Naive thymus-derived CD4-positive, alpha-beta T cell (primary cell): Measurements from ENCODE around the gene CCSER1. TPM values are rescaled to one million over a fixed set of nuclear protein-coding genes. Genes with fewer than 3 reads are reported as not detected.
"Not testable (repeated sequence)": the region's sequence is repeated elsewhere in the genome, so short reads cannot be mapped to it uniquely, and the experiment has no call there.

ENCODE experiments used
- ATAC-seq: fragments of 150-1000 bp; cut with Tn5 transposase; 2 replicates; pipeline ENCODE4 v1.10.0; 2021; ENCODE audit warnings: mild to moderate bottlenecking, moderate library complexity
- CTCF ChIA-PET: fragments of 350-600 bp; sonication (Branson Sonifier 250); formaldehyde crosslinking; loops from one replicate; lab custom pipeline; 2021; ENCODE audit warnings: antibody characterized with exemption; lab: Charles Lee
- POLR2A ChIA-PET: fragments of 350-600 bp; sonication (Branson Sonifier 250); formaldehyde crosslinking; loops from one replicate; lab custom pipeline; 2021; ENCODE audit warnings: antibody characterized with exemption, inconsistent platforms; lab: Charles Lee
- DNase-seq, 9 donors: peaks; one replicate each; pipeline versions ENCODE4 v3.0.0 to v3.0.0-alpha.2; 2020 to 2022; ENCODE audit warnings: mixed read lengths in 1 of 9
- H3K27ac ChIP-seq: one replicate; pipeline ENCODE4 v1.7.0; 2013; ENCODE audit warnings: mild to moderate bottlenecking, low read depth, low read length, moderate library complexity
- H3K27me3 ChIP-seq, 2 donors: one replicate each; pipeline ENCODE4 v1.7.0; 2013; ENCODE audit warnings: low read length in 2 of 2, mild to moderate bottlenecking in 2 of 2, moderate library complexity in 2 of 2; ENCODE audit not compliant: control insufficient read depth in 2 of 2, insufficient read depth in 2 of 2
- H3K36me3 ChIP-seq, 3 experiments: 1 replicate in 2 of 3; 2 replicates in 1 of 3; pipeline ENCODE4 v1.7.0; 2013; ENCODE audit warnings: low read length in 3 of 3, mild to moderate bottlenecking in 3 of 3, moderate library complexity in 1 of 3; ENCODE audit not compliant: insufficient read depth in 3 of 3, control insufficient read depth in 2 of 3
- H3K4me1 ChIP-seq, 2 donors: one replicate each; pipeline ENCODE4 v1.7.0; 2013; ENCODE audit warnings: low read length in 2 of 2, mild to moderate bottlenecking in 2 of 2, moderate library complexity in 1 of 2; ENCODE audit not compliant: control insufficient read depth in 2 of 2, insufficient read depth in 2 of 2
- H3K4me3 ChIP-seq: 2 replicates; pipeline ENCODE4 v1.7.0; 2013; ENCODE audit warnings: mild to moderate bottlenecking, low read length
- H3K9me3 ChIP-seq, 3 experiments: 1 replicate in 2 of 3; 2 replicates in 1 of 3; pipeline ENCODE4 v1.7.0; 2013; ENCODE audit warnings: low read length in 3 of 3; ENCODE audit not compliant: control insufficient read depth in 2 of 3
- H3K27ac Mint-ChIP-seq, 9 donors: one replicate each; pipeline ENCODE4 v1.8.0; 2020 to 2022; ENCODE audit warnings: mixed read lengths in 9 of 9, mild to moderate bottlenecking in 8 of 9, moderate library complexity in 5 of 9, inconsistent platforms in 2 of 9
- H3K27me3 Mint-ChIP-seq, 5 donors: one replicate each; pipeline ENCODE4 v1.8.0; 2021 to 2022; ENCODE audit warnings: mixed read lengths in 5 of 5, mild to moderate bottlenecking in 1 of 5
- H3K36me3 Mint-ChIP-seq, 5 donors: one replicate each; pipeline ENCODE4 v1.8.0; 2020 to 2022; ENCODE audit warnings: mixed read lengths in 5 of 5, mild to moderate bottlenecking in 3 of 5, inconsistent platforms in 1 of 5
- H3K4me1 Mint-ChIP-seq, 7 donors: one replicate each; pipeline ENCODE4 v1.8.0; 2020 to 2022; ENCODE audit warnings: mixed read lengths in 7 of 7, mild to moderate bottlenecking in 3 of 7, inconsistent platforms in 1 of 7
- H3K4me3 Mint-ChIP-seq, 10 donors: one replicate each; pipeline ENCODE4 v1.8.0; 2020 to 2022; ENCODE audit warnings: mild to moderate bottlenecking in 10 of 10, mixed read lengths in 10 of 10, moderate library complexity in 6 of 10, inconsistent platforms in 2 of 10
- H3K9me3 Mint-ChIP-seq, 11 donors: one replicate each; pipeline ENCODE4 v1.8.0; 2020 to 2022; ENCODE audit warnings: mixed read lengths in 11 of 11, mild to moderate bottlenecking in 4 of 11, inconsistent platforms in 1 of 11, moderate library complexity in 1 of 11
- intact Hi-C, 2 donors: fragments of 100-400 bp; cut with micrococcal nuclease; formaldehyde crosslinking; loops; one replicate each; pipeline ENCODE4 v1.15.1; 2023
- polyA plus RNA-seq, 2 donors: library from polyadenylated mRNA; unstranded; fragments of 300-500 nt; fragmentation: Illumina TruSeq; gene quantifications; one replicate each; pipeline ENCODE4 v1.2.3, GENCODE V29; 2021
- total RNA-seq, 6 experiments: library from RNA in 5 of 6; stranded (reverse) in 5 of 6; gene quantifications; 1 replicate in 5 of 6; 2 replicates in 1 of 6; pipeline ENCODE4 v1.2.3 and lab custom pipeline; 2021 to 2026

Gene CCSER1
- total and polyA plus RNA-seq, 7 experiments from 2014 or later = 0.30 to 4.0 (median 1.4) TPM; not detected in 3

DNA sequence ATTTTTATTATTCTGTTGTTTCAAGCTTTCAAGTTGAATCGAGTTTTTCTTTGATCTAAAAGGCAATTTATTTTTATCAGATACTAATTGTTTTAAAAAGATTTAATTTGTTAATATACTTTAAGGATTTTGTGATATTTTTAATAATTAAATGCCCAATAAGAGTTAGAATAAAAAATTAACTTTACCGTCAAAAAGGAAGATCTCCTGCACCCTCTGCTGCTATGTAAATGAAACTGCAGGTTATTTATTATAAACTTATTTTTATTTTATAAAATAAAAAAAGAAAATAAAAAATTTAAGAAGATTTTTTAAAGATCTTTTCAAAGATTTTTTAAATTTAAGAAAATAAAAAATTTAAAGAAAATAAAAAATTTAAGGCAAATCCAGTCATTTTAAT lies 166.1 kb downstream of the CCSER1 start:
- H3K4me1 Mint-ChIP-seq = no peaks in the 10 kb centered on the region
- no peaks in the 10 kb centered on the region for H3K4me1 ChIP-seq
- no peaks in the 10 kb centered on the region for H3K9me3 Mint-ChIP-seq
- no peak for DNase-seq
- no peak overlapping the region for H3K27ac ChIP-seq
- no peaks in the 10 kb centered on the region for H3K36me3 ChIP-seq
- no peak overlapping the region for H3K4me3 ChIP-seq
- no peaks in the 10 kb centered on the region for H3K27me3 ChIP-seq
- CTCF ChIA-PET = no interaction called here
- no peak overlapping the region for H3K27ac Mint-ChIP-seq
- POLR2A ChIA-PET = no interaction called here
- intact Hi-C loops = loop anchor here in 1 of 2 donors (2.0 kb wide), 1 partner anchor 379 kb away; no protein-coding TSS in a partner anchor
- H3K9me3 ChIP-seq = no peaks in the 10 kb centered on the region
- no peaks in the 10 kb centered on the region for H3K36me3 Mint-ChIP-seq
- H3K27me3 Mint-ChIP-seq = no peaks in the 10 kb centered on the region
- no peak for ATAC-seq
- no peak overlapping the region for H3K4me3 Mint-ChIP-seq

- CTCF ChIA-PET = no interaction called here
- intact Hi-C loops = no loop called here
- no peaks in the 10 kb centered on the region for H3K36me3 Mint-ChIP-seq
- no peak overlapping the region for H3K27ac ChIP-seq
- H3K27ac Mint-ChIP-seq = no peak overlapping the region
- H3K4me3 ChIP-seq = no peak overlapping the region
- H3K36me3 ChIP-seq = no peaks in the 10 kb centered on the region
- H3K27me3 ChIP-seq = no peaks in the 10 kb centered on the region
- H3K27me3 Mint-ChIP-seq = no peaks in the 10 kb centered on the region
- H3K4me1 ChIP-seq = no peaks in the 10 kb centered on the region
- no peak for ATAC-seq
- POLR2A ChIA-PET = no interaction called here
- H3K9me3 Mint-ChIP-seq = peaks cover 0 to 6% (median 0%) of the 10 kb centered on the region in 11 donors
- no peaks in the 10 kb centered on the region for H3K4me1 Mint-ChIP-seq
- no peak for DNase-seq
- H3K9me3 ChIP-seq = no peaks in the 10 kb centered on the region
- no peak overlapping the region for H3K4me3 Mint-ChIP-seq
These were observed 172.2 kb downstream of the CCSER1 start for GRCh38 chr4:90299373-90299772.

GRCh38 chr4:90306810-90307209 lies 179.6 kb downstream of the CCSER1 start:
- ChIA-PET POLR2A (no interaction called here), CTCF (no interaction called here)
- no peak overlapping the region for H3K4me3 ChIP-seq
- H3K27me3 ChIP-seq = no peaks in the 10 kb centered on the region
- H3K4me1 Mint-ChIP-seq = no peaks in the 10 kb centered on the region
- no peaks in the 10 kb centered on the region for H3K36me3 ChIP-seq
- no peaks in the 10 kb centered on the region for H3K36me3 Mint-ChIP-seq
- no peak overlapping the region for H3K27ac Mint-ChIP-seq
- H3K4me3 Mint-ChIP-seq = no peak overlapping the region
- DNase-seq (no peak), ATAC-seq (no peak)
- peaks cover 0 to 6% (median 0%) of the 10 kb centered on the region in 11 donors for H3K9me3 Mint-ChIP-seq
- H3K4me1 ChIP-seq = no peaks in the 10 kb centered on the region
- intact Hi-C loops = no loop called here
- no peaks in the 10 kb centered on the region for H3K9me3 ChIP-seq
- no peak overlapping the region for H3K27ac ChIP-seq
- no peaks in the 10 kb centered on the region for H3K27me3 Mint-ChIP-seq

- H3K27me3 Mint-ChIP-seq, H3K9me3 ChIP-seq, H3K27ac Mint-ChIP-seq, H3K4me3 ChIP-seq, H3K4me1 ChIP-seq, H3K36me3 Mint-ChIP-seq, POLR2A ChIA-PET, H3K27ac ChIP-seq, ATAC-seq, H3K4me3 Mint-ChIP-seq, H3K4me1 Mint-ChIP-seq, H3K36me3 ChIP-seq, H3K27me3 ChIP-seq, DNase-seq, H3K9me3 Mint-ChIP-seq, CTCF ChIA-PET: not testable (repeated sequence)
- intact Hi-C loops = loop anchor here in 1 of 2 donors (5.0 kb wide), 1 partner anchor 1845 kb away; no protein-coding TSS in a partner anchor
These were observed 189.9 kb downstream of the CCSER1 start for GRCh38 chr4:90317140-90317539.

DNA sequence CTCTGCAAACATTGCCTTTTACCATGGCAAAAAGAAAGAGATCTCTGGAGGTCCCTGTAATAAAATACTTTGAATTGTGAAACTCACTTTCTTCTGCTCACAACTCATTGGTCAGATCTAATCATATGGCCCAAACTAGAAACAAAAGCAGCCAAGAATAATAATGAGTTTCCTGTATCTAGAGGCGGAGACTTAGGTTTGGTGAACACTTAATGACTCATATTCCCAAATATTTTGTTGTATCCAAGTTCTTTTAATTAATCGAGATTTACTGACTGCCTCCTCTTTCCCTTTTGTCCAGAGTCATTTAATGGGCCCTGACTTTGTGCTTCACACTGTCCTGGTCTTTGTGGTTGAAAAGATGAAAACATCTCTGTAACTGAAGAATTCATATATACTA lies 190.6 kb downstream of the CCSER1 start:
- H3K27ac Mint-ChIP-seq = no peak overlapping the region
- no peak overlapping the region for H3K4me3 Mint-ChIP-seq
- Histone ChIP-seq H3K27ac (no peak overlapping the region), H3K4me3 (no peak overlapping the region), H3K4me1 (no peaks in the 10 kb centered on the region), H3K27me3 (no peaks in the 10 kb centered on the region), H3K36me3 (no peaks in the 10 kb centered on the region), H3K9me3 (no peaks in the 10 kb centered on the region)
- H3K36me3 Mint-ChIP-seq = no peaks in the 10 kb centered on the region
- H3K4me1 Mint-ChIP-seq = peaks cover 0 to 2% (median 0%) of the 10 kb centered on the region in 7 donors
- POLR2A ChIA-PET = no interaction called here
- CTCF ChIA-PET = no interaction called here
- H3K9me3 Mint-ChIP-seq = no peaks in the 10 kb centered on the region
- H3K27me3 Mint-ChIP-seq = no peaks in the 10 kb centered on the region
- DNase-seq (no peak), ATAC-seq (no peak)
- intact Hi-C loops = loop anchor here in 1 of 2 donors (5.0 kb wide), 1 partner anchor 1845 kb away; no protein-coding TSS in a partner anchor

DNA sequence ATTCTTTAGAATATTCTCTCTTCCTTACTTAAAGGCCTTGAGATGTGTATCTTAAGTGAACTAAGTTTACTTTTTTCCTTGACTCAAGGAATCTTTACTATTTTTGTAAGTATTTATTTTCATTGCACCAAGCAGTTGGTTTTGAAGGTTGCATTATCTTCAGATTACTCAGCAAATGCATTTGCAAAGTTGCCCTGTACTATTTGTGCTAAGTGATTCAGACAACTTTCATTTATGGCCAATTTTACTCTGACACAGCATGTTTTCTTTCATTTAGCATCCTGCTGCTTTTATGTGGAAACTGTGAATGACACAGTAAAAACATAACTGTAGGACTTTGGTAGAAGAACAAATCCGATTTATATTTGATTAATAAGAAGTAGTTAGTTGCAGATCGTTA lies 191.0 kb downstream of the CCSER1 start:
- ATAC-seq (no peak), DNase-seq (no peak)
- Histone ChIP-seq H3K27me3 (no peaks in the 10 kb centered on the region), H3K27ac (no peak overlapping the region), H3K9me3 (no peaks in the 10 kb centered on the region), H3K36me3 (no peaks in the 10 kb centered on the region), H3K4me3 (no peak overlapping the region), H3K4me1 (no peaks in the 10 kb centered on the region)
- no peak overlapping the region for H3K4me3 Mint-ChIP-seq
- intact Hi-C loops = loop anchor here in 1 of 2 donors (5.0 kb wide), 1 partner anchor 1844 kb away; no protein-coding TSS in a partner anchor
- ChIA-PET CTCF (no interaction called here), POLR2A (no interaction called here)
- H3K4me1 Mint-ChIP-seq = peaks cover 0 to 2% (median 0%) of the 10 kb centered on the region in 7 donors
- H3K36me3 Mint-ChIP-seq = no peaks in the 10 kb centered on the region
- no peak overlapping the region for H3K27ac Mint-ChIP-seq
- no peaks in the 10 kb centered on the region for H3K9me3 Mint-ChIP-seq
- H3K27me3 Mint-ChIP-seq = no peaks in the 10 kb centered on the region

DNA sequence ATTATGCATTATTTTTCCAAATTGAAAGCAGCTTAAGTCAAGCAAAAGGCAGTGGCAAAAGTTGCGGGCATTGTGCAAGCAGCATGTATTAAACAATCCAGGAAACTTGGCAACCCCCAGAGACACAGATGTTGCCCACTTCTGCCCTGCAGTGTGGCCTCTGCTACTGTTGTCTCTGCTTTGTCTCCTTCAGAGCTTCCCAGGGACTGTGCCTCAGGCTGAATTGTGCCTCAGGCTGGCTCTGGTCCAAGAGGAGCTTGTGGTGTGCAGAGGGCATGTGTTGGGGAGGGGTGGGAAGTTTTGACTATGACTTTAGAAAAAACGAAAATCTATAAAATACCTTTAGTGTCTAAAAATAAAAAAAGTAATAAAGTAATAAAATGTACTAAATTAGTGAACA lies 201.4 kb downstream of the CCSER1 start:
- no peaks in the 10 kb centered on the region for H3K9me3 ChIP-seq
- ATAC-seq (no peak), DNase-seq (no peak)
- no peak overlapping the region for H3K27ac ChIP-seq
- no peaks in the 10 kb centered on the region for H3K27me3 Mint-ChIP-seq
- peaks cover 0 to 3% (median 0%) of the 10 kb centered on the region in 3 experiments for H3K36me3 ChIP-seq
- no peak overlapping the region for H3K4me3 ChIP-seq
- no peaks in the 10 kb centered on the region for H3K36me3 Mint-ChIP-seq
- peaks cover 0 to 2% (median 0%) of the 10 kb centered on the region in 11 donors for H3K9me3 Mint-ChIP-seq
- ChIA-PET POLR2A (no interaction called here), CTCF (no interaction called here)
- no peak overlapping the region for H3K27ac Mint-ChIP-seq
- intact Hi-C loops = no loop called here
- H3K27me3 ChIP-seq = no peaks in the 10 kb centered on the region
- H3K4me3 Mint-ChIP-seq = no peak overlapping the region
- H3K4me1 Mint-ChIP-seq = no peaks in the 10 kb centered on the region
- no peaks in the 10 kb centered on the region for H3K4me1 ChIP-seq
